Midbrain (tissue), 1 donor: Measurements from ENCODE around the gene BOD1L2.

ENCODE experiments used
- DNase-seq: peaks from one replicate; lab custom pipeline; 2025; lab: John Stamatoyannopoulos, UW

Gene BOD1L2

DNA sequence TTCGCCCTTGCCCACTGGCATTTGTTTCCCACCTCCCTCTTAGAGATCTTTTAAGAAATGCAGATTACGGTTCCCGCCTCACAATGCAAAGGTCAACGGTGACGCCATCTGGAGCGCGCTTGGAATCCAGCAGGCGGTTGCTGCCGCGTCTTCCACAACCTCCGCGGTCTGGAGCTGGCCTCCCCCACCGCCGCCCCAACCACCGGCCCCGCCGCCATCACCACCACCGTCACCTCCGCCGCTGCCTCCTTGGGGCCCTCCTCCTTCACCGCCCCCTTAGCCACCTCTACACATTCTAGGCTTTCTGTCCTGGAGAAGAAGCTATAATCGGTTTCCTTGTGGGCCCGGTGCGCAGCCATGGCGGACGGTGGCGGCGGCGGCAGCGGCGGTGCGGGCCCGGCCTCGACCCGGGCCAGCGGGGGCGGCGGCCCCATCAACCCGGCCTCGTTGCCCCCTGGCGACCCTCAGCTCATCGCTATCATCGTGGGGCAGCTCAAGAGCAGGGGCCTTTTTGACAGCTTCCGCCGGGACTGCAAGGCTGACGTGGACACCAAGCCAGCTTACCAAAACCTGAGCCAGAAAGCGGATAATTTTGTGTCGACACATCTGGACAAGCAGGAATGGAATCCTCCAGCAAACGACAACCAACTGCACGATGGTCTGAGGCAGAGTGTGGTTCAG lies at the start of gene BOD1L2:
TSS of gene BOD1L2 (plus strand) at position 132 of the 681 bp plus-strand sequence. CDS start at position 358, 226 bp downstream.
- no peak for DNase-seq

GRCh38 chr18:57107140-57107832 lies 39.6 kb upstream of the BOD1L2 start:
- peak; percentile 11 for DNase-seq

DNA sequence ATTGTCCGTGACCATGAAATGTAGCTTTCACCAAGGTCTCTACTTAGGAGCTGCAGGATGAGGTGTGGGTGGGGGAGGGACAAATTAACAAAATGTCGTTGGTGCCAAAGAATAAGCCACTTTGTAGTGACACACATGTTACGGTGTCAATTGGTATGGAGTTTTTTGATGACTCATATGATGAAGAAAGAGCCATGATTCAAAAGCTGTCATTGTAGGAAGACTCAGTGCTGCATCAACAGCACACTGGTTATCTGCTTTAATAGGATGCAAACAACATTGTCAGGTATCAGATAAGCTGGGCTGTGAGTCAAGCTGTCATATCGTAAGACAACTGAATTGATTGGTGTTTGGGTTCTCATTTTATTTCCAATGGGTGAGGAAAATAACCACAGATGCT lies 36.6 kb upstream of the BOD1L2 start:
- no peak for DNase-seq

GRCh38 chr18:57113799-57114420 lies 33.0 kb upstream of the BOD1L2 start:
- DNase-seq: peak; percentile 40

GRCh38 chr18:57116598-57117132 lies 30.2 kb upstream of the BOD1L2 start:
- no peak for DNase-seq

DNA sequence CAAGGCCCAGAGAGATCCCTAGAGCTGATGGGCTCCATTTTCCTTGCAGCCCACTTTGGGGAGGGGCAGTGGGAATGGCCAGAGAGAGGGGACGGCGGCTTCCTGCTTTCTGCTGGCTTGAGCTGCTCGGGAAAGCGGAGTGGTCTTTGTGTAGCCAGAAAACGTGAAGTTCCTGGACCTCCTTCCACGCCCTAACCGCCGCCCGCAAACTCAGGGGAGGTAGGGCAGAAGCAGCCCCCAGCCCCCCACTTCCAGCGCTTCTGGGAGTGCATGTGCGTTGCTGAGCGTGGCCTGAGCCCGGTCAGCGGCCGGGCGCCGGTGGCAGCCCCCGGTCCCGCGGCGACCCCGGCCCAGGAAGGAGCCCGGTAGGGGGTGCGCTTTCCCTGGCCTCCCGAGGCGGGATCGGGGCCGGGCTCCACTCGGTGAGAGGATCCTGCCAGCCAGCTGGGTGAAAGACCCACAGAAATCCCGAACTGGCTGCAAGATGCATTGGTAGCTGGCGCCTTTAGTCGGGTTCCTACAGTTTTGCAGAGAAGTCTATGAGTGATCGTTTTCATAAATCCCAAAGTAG lies 25.3 kb upstream of the BOD1L2 start:
- DNase-seq: no peak

DNA sequence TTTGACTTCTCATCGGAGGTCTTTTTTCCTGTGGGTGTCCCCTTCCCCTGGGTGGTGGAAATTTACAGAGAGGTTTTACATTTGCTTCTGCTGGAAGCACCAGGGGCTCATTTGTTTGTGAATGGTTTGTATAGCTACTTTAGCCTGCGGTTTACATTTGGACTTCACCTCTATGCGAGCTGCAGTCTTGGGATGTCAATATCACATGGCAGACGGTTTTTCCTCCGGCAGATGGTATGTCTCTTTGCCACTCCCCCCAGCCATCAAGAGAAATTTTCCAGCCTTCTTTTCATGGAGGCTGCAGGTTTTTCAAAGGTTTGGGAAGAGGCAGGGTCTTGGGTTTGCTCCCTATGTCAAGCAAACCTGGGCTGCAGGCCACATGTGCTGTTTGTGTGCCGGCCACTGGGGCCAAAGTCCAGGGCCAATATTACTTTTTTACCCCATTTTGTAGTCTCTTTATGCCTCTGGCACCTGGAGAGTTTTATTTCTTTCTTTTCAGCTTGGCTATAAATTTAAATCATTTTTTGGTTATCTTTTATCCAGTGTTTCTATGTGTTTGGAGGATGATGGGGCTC lies 23.9 kb upstream of the BOD1L2 start:
- DNase-seq: no peak

GRCh38 chr18:57125627-57126026 lies 21.3 kb upstream of the BOD1L2 start:
- no peak for DNase-seq

DNA sequence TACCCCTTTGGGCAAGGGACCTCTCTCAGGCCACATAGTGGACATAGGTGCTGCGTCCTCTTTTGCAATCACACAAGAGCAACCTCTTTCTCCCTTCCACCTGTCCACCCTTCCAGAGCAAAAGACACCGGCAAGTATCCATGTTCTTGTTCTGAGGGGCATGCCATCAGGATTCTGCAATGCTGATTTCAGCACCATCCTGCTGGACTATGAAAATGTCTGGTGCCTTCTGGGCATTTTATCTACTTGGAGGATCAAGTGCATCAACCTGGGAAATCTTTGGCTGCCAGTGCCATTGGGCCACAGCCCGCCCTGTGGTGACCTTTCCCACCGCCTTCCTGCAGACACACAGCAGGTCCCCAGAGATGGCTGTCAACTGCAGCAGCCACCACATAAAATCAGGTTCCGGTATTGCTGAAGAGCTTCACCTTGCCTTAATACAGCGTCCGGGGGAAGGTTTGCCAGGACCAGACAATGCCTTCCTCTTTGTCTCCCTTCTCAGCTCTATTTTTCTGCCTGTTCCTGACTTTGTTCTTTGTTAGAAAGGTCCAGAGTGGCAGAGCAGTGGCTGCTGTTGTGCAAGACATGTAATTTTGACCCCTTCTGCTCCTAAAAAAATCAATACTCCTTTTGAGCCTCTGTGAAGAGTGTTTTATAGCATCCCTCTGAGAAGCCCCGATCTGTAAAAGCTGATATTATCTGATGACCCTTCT lies 18.5 kb upstream of the BOD1L2 start:
- no peak for DNase-seq

DNA sequence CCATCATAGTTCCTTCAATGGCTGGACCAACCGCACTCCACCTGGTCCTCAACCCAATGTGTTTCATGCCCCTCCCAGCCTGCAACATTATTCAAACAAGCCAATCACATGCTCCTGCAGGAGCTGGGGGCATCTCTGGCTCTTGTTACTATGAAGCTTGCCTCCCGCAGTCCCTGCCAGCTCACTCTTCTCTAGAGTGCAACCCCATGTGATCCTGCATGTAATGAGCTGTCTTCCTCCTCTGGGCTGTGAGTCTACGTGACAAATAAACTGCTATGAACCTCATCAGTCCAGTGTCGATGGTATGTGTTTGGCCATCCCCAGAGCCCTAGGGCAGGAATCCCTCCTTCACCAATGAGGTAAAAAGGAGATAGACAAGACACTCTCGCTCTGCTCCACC lies 15.8 kb upstream of the BOD1L2 start:
- no peak for DNase-seq

GRCh38 chr18:57131782-57132181 lies 15.1 kb upstream of the BOD1L2 start:
- no peak for DNase-seq

DNA sequence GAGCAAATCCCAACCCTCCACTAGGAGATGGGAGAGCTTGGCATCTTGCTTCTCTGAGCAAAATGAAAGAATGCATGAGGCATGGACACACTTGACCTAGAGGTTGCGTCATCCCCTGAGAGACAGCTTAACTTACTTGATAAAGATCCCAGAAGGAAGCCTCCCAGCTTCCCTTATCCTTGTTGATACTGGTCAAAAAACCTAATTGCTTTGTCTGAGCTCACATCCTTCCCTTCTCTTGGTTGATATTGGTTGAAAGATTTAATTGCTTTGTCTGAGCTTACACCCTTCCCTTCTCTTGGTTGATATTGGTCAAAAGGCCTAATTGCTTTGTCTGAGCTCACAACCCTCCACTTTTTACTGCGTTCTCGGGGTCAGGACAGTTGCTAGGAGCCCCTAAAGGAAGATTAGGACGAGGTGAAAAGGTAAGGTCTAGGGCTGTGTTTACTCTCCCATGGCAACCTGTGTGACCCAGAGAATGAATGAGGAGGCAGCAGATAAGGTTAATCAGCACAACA lies 12.2 kb upstream of the BOD1L2 start:
- no peak for DNase-seq

- no peak for DNase-seq
Measured at GRCh38 chr18:57135699-57136098, 11.2 kb upstream of the BOD1L2 start.

DNA sequence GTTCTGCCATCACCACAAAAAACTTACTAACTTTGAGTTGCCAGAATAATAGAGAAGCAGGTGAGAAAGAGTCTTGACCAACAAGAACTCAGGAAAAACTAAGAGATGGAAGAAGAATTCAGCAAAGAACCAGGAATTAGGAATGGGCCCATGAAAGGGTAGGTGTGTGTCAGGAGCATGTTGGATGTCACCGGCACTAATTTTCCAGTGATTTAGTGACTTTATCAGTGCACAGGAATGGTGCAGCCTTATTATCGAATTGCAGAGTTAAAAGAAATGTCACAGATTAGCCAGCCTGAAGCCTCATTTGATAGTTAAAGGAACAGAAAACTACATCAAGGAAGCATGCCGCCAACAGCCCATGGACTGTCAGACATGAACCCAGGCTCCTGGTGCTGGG lies 9.0 kb upstream of the BOD1L2 start:
- no peak for DNase-seq

DNA sequence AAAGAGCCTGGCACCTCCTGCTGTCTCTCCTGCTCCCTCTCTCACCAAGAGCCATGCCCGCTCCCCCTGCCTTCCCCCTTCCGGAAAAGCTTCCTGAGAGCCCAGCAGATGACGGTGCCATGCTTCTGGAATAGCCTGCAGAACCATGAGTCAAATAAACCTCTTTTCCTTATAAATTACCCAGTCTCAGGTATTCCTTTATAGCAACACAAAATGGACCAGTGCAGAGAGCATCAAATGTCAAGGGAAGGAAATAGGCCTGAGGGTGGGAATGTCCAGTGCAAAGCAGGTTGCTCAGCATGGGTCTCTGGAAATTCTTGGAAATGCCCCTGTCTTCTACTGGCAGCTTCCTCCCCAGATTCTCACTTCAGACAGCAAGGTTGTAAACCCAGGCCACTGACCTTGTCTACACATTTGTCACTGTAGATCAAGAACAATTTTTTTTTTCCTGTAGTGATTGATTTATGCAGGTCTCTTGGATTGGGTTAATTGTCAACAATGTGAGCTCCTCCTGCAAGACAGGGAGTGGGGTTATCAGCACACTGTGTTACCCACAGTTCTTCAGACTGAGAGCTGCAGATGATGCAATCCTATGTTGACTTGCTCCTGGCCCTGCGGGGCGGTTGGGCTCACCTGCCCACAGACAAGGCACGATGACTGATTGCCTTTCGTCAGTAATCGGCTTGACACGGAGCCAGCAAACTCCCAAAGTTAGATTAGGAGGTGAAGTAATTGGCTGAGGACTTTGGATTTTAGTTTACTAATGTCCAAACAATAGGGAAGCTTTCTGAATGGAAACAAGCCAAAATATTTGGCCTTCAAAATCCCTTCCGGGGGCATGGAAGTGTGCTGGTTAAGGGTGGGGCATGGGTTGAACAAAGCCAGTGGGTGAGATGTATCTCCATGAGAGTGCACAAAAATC lies 5.4 kb upstream of the BOD1L2 start:
- DNase-seq: no peak

DNA sequence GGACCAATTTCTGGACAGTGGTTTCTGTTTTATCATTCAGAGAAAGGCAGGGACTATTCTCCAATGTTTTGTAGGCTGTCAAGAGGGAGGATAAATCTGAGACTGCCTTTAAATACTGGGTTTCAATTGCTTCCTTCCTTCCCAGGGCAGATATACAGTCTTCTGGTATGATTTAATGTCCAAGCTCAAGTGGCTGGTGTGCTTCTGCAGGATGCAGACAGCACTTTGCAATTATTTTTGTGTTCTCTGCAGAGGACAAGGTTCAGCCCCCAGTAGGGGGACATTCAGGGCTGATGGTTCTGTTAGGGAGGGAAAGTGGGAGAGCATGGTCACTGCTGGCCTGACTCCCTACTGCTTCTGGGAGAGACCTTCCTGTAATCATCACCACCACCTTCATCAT lies 4.6 kb upstream of the BOD1L2 start:
- no peak for DNase-seq

GRCh38 chr18:57143265-57143664 lies 3.6 kb upstream of the BOD1L2 start:
- DNase-seq: no peak

DNA sequence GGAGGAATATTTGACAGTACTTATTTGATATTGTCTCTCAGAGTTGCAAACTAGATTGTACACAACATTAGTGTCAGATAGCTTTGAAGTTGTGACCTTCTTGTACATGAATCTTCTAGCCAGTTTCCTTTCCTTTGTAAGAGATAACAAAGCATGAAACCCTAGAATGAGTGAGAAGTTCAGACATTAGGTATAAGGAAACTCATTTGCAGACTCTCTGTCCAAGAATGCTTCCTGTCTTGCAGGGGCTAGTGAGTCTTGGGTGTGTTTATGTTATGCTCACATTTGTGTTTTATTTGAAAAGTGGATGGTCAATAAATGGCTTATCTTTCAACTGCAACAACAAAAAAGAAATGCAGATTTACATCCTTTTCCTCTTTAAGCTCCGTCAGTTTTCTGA lies 1.4 kb downstream of the BOD1L2 start:
- no peak for DNase-seq

GRCh38 chr18:57149051-57149450 lies 2.2 kb downstream of the BOD1L2 start:
- no peak for DNase-seq

- DNase-seq: no peak
Measured at GRCh38 chr18:57149531-57149930, 2.6 kb downstream of the BOD1L2 start.
